Testis (tissue), 3 donors: ENCODE data around the gene NRAP. TPM values are rescaled to one million over a fixed set of nuclear protein-coding genes. Genes with fewer than 3 reads are reported as not detected.

Experiments used
- DNase-seq: peaks from one replicate; pipeline ENCODE4 v3.0.0-alpha.2; 2019
- H3K27ac ChIP-seq, 2 donors: fragments of 200-600 bp; sonication (generic); one replicate each; pipeline ENCODE4 v1.5.1; 2019
- H3K27me3 ChIP-seq: fragments of 200-600 bp; sonication (generic); one replicate; pipeline ENCODE4 v1.5.1; 2019
- H3K36me3 ChIP-seq: fragments of 200-600 bp; sonication (generic); one replicate; pipeline ENCODE4 v1.5.1; 2017; ENCODE audit warnings: low read depth; ENCODE audit errors: missing control alignments
- H3K4me1 ChIP-seq: fragments of 200-600 bp; sonication (generic); one replicate; pipeline ENCODE4 v1.5.1; 2019
- H3K4me3 ChIP-seq, 2 donors: fragments of 200-600 bp; sonication (generic); one replicate each; pipeline ENCODE4 v1.5.1; 2017 to 2019
- H3K9me3 ChIP-seq: fragments of 200-600 bp; sonication (generic); one replicate; pipeline ENCODE4 v1.5.1; 2017
- CTCF ChIP-seq, 3 experiments: fragments of 450-650 bp in 2 of 3; fragments of 200-600 bp in 1 of 3; sonication (generic) in 1 of 3; IDR thresholded peaks; one replicate each; pipeline ENCODE4 v1.5.1; 2016 to 2019; ENCODE audit warnings: antibody characterized with exemption in 3 of 3, mild to moderate bottlenecking in 2 of 3, moderate library complexity in 1 of 3
- POLR2A ChIP-seq: fragments of 450-650 bp; IDR thresholded peaks from one replicate; pipeline ENCODE4 v1.6.1; 2017; ENCODE audit warnings: antibody characterized with exemption, mild to moderate bottlenecking, moderate library complexity
- WGBS, 2 donors: methylation state at CpG; one replicate each; pipeline ENCODE4 v1.1.5; 2018; 5-methylcytosine and 5-hydroxymethylcytosine counted together
- intact Hi-C: fragments of 100-400 bp; cut with DNase I; formaldehyde crosslinking; loops from one replicate; pipeline ENCODE4 v1.15.1; 2023; ENCODE audit warnings: low total_unique reads
- polyA plus RNA-seq: library from polyadenylated mRNA; stranded (reverse); fragments of 350-450 nt; fragmentation: Illumina TruSeq; extraction: RNeasy Lipid Tissue Mini Kit (QIAGEN cat#74804); gene quantifications from one replicate; pipeline ENCODE4 v1.2.3, GENCODE V29; 2014; ENCODE audit warnings: low read depth, low replicate concordance; ENCODE audit not compliant: insufficient read depth
- total RNA-seq, 2 donors: library from RNA; depleted of rRNA; stranded (reverse); fragments of >200 nt; gene quantifications; one replicate each; pipeline ENCODE4 v1.2.3, GENCODE V29; 2016

NRAP gene
- total and polyA plus RNA-seq, 3 donors from 2014 or later = 2.1 to 7.9 (median 2.8) TPM

GRCh38 chr10:113543107-113543955 is 120.5 kb downstream of the NRAP start:
- Histone ChIP-seq H3K4me1 (no peaks in the 10 kb centered on the region), H3K9me3 (no peaks in the 10 kb centered on the region), H3K4me3 (no peak overlapping the region), H3K36me3 (no peaks in the 10 kb centered on the region), H3K27ac (no peak overlapping the region), H3K27me3 (no peaks in the 10 kb centered on the region)
- WGBS, 2 donors = 80 to 90% methylated on average over 5 of the region's 5 CpGs
- intact Hi-C loops = no loop called here
- DNase-seq = no peak
- TF ChIP-seq POLR2A (no peak), CTCF (IDR thresholded peaks at IDR 0.05) (no peak)

DNA sequence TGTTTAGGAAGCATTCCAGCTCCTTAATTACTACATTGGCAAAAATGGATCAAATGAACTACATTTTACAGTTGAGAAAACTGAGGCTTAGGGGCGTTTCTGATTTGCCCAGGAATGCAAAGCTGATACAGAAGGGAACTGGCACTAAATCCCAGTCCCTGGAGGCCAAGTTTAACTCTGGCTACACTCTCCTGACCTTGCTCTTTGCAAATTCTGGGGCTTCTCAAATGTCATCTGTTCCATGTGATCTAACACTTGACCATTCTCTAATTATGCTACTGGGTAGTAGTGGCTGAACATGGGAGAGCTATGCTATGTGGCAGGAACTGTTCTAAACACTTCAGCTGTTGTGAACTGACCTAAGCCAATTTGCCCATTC is 122.3 kb downstream of the NRAP start:
- no peak for DNase-seq
- Histone ChIP-seq H3K27ac (no peak overlapping the region), H3K27me3 (no peaks in the 10 kb centered on the region), H3K36me3 (no peaks in the 10 kb centered on the region), H3K4me3 (no peak overlapping the region), H3K9me3 (no peaks in the 10 kb centered on the region), H3K4me1 (no peaks in the 10 kb centered on the region)
- TF ChIP-seq CTCF (IDR thresholded peaks at IDR 0.05) (no peak), POLR2A (no peak)
- intact Hi-C loops = no loop called here
- 41 to 46% methylated on average over 1 of the region's 1 CpG for WGBS, 2 donors

- Histone ChIP-seq H3K36me3 (no peaks in the 10 kb centered on the region), H3K4me3 (no peak overlapping the region), H3K27me3 (no peaks in the 10 kb centered on the region), H3K4me1 (no peaks in the 10 kb centered on the region), H3K9me3 (no peaks in the 10 kb centered on the region), H3K27ac (no peak overlapping the region)
- DNase-seq = no peak
- intact Hi-C loops = no loop called here
- WGBS, 2 donors = 86 to 87% methylated on average over 7 of the region's 7 CpGs
- TF ChIP-seq CTCF (IDR thresholded peaks at IDR 0.05) = no peak
- no peak for TF ChIP-seq POLR2A
These were observed 122.8 kb downstream of the NRAP start for GRCh38 chr10:113540845-113541548.

GRCh38 chr10:113539789-113540188 is 124.1 kb downstream of the NRAP start:
- 66 to 74% methylated on average over 7 of the region's 7 CpGs for WGBS, 2 donors
- intact Hi-C loops = no loop called here
- H3K4me1 ChIP-seq = no peaks in the 10 kb centered on the region
- H3K36me3 ChIP-seq = no peaks in the 10 kb centered on the region
- no peak for DNase-seq
- H3K27me3 ChIP-seq = no peaks in the 10 kb centered on the region
- H3K27ac ChIP-seq = no peak overlapping the region
- no peaks in the 10 kb centered on the region for H3K9me3 ChIP-seq
- H3K4me3 ChIP-seq = no peak overlapping the region
- TF ChIP-seq CTCF (IDR thresholded peaks at IDR 0.05) (no peak), POLR2A (no peak)

Other genes starting within 250 kb of the NRAP start
- gene HABP2, start 111.0 kb downstream of the NRAP start, total RNA-seq = under 1 TPM in 1 of 2 donors, not detected in 1; 0.37 TPM
- gene HABP2, start 111.0 kb downstream of the NRAP start, polyA plus RNA-seq = 1.9 TPM
- gene CASP7, start 15.9 kb upstream of the NRAP start, total RNA-seq = 10 to 100 TPM in 1 of 2 donors, 1 to 10 TPM in 1; 7.5 to 11.8 TPM
- gene CASP7, start 15.9 kb upstream of the NRAP start, polyA plus RNA-seq = 12.7 TPM
- gene PLEKHS1, start 87.6 kb upstream of the NRAP start, total RNA-seq = 1 to 10 TPM in 1 of 2 donors, under 1 TPM in 1; 0.31 to 1.1 TPM
- 2.2 TPM for gene PLEKHS1, start 87.6 kb upstream of the NRAP start, polyA plus RNA-seq
- gene DCLRE1A, start 190.0 kb upstream of the NRAP start, total RNA-seq = 1 to 10 TPM; 8.9 to 9.5 TPM
- 7.2 TPM for gene DCLRE1A, start 190.0 kb upstream of the NRAP start, polyA plus RNA-seq
- gene NHLRC2, start 190.6 kb upstream of the NRAP start, total RNA-seq = 10 to 100 TPM; 34.3 to 37.7 TPM
- gene NHLRC2, start 190.6 kb upstream of the NRAP start, polyA plus RNA-seq = 8.7 TPM